ENCODE results near the gene BCL2L14.
A peak's percentile ranks its signal among the peaks of the same experiment; 100 is the strongest.

BCL2L14 gene

DNA sequence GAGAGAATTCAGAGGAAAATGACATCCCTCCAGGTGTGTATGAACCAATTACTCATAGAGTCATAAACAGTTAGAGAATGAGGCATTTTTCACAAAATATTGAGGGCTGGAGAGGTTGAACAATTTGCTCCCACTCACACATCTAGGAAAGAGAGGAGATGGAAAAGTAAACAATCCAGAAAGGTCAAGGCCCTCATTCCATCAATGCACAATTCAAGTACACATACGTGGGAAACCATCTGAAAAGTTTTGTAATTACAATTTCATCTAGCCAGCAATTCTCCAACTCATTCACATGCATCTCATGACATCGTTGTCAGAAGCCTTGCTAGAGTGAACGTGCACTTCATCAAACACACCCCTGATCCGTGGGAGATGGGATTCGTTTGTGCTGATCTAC lies 15.7 kb upstream of the BCL2L14 start:
- no peak overlapping the region for H3K4me3 ChIP-seq (ENCODE audit: low read length)
- DNase-seq (ENCODE audit: low read depth) = no peak
- TF ChIP-seq, protein P1, sequence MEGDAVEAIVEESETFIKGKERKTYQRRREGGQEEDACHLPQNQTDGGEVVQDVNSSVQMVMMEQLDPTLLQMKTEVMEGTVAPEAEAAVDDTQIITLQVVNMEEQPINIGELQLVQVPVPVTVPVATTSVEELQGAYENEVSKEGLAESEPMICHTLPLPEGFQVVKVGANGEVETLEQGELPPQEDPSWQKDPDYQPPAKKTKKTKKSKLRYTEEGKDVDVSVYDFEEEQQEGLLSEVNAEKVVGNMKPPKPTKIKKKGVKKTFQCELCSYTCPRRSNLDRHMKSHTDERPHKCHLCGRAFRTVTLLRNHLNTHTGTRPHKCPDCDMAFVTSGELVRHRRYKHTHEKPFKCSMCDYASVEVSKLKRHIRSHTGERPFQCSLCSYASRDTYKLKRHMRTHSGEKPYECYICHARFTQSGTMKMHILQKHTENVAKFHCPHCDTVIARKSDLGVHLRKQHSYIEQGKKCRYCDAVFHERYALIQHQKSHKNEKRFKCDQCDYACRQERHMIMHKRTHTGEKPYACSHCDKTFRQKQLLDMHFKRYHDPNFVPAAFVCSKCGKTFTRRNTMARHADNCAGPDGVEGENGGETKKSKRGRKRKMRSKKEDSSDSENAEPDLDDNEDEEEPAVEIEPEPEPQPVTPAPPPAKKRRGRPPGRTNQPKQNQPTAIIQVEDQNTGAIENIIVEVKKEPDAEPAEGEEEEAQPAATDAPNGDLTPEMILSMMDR (IDR thresholded peaks at IDR 0.05; ENCODE audit: insufficient read depth, low read depth, low read length, missing control alignments) = no peak

DNA sequence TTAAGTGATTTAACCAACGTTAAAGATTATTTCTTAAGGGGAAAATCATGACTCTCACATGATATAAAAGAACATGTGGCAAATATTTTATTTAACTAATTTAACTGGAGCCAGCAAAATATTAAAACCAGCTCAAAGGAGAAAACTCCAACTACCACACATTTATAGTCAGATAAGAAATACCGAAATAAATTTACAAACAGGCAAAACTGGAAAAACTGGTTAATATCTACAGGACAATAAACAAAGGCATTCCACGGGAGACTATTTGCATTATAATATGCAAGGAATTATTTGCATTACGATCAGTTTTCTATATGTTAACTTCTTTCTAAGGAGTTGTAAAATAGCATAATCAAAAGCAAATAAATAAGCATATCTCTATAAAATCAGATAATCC lies 13.8 kb upstream of the BCL2L14 start:
- DNase-seq (ENCODE audit: low read depth) = peak; percentile 45
- TF ChIP-seq, protein P1 (IDR thresholded peaks at IDR 0.05; ENCODE audit: insufficient read depth, low read depth, low read length, missing control alignments) = no peak
- no peak overlapping the region for H3K4me3 ChIP-seq (ENCODE audit: low read length)

DNA sequence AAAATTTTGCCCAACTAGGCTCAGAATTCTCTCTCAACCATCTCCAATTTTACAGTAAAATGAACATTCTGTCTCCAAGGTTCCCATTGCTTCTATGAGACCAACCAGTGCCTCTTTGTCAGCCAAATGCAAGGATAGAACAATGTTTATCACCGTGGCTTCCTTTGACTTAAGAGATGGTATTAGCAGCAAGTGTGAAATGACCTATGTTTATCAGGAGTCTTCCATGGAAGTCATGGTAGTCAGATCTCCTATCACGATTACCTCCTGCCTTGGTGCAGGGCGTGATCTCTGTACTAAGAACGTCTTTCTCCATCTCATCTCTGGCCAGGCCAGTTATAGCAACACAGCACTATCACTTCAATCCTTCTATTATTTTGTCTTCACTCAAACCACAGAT lies 6.1 kb upstream of the BCL2L14 start:
- H3K4me3 ChIP-seq (ENCODE audit: low read length) = no peak overlapping the region
- TF ChIP-seq, protein P1 (IDR thresholded peaks at IDR 0.05; ENCODE audit: insufficient read depth, low read depth, low read length, missing control alignments) = no peak
- DNase-seq (ENCODE audit: low read depth) = no peak

DNA sequence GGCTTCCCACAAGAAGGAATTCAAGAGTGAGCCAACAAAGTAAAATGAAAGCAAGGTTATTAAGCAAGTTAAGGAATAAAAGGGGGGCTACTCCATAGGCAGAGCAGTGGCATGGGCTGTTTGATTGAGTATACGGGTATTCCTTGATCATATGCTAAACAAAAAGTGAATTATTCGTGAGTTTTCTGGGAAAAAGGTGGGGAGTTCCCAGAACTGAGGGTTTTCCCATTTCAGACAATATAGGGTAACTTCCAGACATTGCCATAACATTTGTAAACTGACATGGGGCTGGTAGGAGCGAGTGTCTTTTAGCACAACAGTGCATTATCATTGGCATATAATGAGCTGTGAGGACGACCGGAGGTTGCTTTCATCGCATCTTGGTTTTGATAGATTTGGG lies 2.0 kb upstream of the BCL2L14 start:
- no peak overlapping the region for H3K4me3 ChIP-seq (ENCODE audit: low read length)
- no peak for DNase-seq (ENCODE audit: low read depth)
- TF ChIP-seq, protein P1 (IDR thresholded peaks at IDR 0.05; ENCODE audit: insufficient read depth, low read depth, low read length, missing control alignments) = no peak

DNA sequence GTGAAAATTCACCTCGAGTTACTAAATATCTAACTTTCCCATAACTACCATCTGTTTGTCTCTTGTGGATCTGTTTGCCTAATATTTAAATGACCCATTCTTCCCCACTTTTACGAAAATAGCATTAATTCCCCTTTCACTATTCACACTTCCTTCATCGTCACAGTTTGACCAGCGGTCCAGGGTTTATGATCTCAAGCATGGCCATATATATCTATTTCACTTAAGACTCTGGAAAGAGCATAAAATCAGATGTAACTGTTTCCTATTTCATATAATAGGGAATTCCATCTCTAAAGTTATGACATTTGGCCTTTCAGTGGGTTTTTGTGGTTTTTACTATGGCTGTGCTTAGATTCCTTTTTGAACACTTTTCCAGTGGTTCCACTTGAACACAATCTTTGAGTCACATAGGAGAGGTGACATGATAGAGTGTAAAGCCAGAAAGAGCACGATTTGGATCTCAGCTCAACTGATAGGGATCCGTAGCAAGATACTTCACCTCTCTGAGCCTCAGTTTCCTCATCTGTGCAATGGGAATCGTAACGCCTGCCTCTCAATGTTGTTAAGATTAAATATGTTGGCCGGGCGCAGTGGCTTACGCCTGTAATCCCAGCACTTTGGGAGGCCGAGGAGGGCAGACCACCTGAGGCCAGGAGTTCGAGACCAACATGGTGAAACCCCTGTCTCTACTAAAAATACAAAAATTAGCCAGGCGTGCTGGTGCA lies 754 bp upstream of the BCL2L14 start:
- DNase-seq (ENCODE audit: low read depth) = no peak
- TF ChIP-seq, protein P1 (IDR thresholded peaks at IDR 0.05; ENCODE audit: insufficient read depth, low read depth, low read length, missing control alignments) = no peak
- no peak overlapping the region for H3K4me3 ChIP-seq (ENCODE audit: low read length)

DNA sequence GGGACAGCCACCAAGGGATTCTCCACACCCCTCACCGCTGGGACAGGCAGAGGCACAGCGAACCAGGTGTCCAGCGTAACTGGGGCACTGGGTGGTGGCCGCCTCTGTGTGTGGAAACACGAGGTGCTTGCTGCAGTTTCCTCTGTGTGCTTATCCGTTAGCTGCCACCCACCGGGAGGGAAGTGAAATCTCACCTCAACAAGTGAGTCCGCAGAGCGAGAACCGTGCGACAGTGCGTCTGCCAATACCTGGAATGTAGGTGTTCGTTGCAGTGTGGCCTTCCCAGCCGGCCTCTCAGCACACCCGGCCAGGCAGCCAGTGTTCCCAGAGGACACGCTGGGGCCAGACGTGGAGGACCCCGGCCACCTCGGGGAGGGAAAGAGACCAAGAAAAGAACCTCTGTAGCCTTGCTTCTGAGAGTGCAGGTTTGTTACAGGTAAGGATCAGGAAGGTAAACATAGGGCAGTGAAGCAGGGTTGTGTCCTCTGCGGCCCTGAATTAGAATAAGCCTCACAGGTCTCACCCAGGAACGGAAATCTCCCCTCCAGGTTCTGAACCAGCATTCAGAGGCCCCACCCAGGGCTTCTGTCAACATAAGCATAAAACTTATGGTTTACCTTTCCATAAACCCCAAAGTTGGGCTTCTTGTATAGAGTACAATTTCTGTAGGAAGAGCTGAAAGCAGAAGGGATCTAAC lies 1.5 kb downstream of the BCL2L14 start:
- no peak for DNase-seq (ENCODE audit: low read depth)
- TF ChIP-seq, protein P1 (IDR thresholded peaks at IDR 0.05; ENCODE audit: insufficient read depth, low read depth, low read length, missing control alignments) = no peak
- no peak overlapping the region for H3K4me3 ChIP-seq (ENCODE audit: low read length)
